GM18526 (cell line): ENCODE results near the gene LTK.

Source experiments
- POLR2A ChIP-seq: IDR thresholded peaks from 3 replicates; pipeline ENCODE4 v1.6.1; 2011; ENCODE audit not compliant: insufficient read length; ENCODE audit errors: extremely low read depth

LTK gene

DNA sequence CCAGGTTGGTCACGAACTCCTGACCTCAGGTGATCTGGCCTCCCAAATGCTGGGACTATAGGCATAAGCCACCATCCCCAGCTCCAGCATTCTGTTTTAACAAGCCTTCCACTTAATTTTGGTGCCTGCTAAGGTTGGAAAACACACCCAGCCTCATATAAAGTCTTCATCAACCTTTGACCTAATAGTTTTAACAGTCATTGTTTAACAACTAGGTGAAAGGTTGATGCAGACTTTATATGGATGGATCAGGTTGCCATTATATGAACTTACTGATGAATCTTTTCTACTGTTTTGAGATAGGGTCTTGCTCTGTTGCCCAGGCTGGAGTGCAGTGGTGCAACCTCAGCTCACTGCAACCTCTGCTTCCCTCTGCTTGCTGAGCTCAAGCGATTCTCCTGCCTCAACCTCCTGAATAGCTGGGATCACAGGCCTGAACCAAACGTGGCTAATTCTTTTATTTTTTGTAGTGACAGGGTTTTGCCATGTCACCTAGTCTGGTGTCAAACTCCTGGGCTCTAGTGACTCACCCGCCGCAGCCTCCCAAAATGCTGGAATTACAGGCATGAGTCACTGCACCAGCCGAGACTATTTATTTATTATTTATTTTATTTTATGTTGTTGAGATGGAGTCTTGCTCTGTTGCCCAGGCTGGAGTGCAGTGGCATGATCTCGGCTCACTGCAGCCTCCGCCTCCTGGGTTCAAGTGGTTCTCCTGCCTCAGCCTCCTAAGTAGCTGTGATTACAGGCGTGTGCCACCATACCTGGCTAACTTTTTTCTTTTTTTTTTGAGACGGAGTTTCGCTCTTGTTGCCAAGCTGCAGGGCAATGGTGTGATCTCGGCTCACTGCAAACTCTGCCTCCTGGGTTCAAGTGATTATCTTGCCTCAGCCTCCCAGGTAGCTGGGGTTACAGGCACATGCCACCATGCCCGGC is 33.5 kb upstream of the LTK start:
- no peak for TF ChIP-seq POLR2A

DNA sequence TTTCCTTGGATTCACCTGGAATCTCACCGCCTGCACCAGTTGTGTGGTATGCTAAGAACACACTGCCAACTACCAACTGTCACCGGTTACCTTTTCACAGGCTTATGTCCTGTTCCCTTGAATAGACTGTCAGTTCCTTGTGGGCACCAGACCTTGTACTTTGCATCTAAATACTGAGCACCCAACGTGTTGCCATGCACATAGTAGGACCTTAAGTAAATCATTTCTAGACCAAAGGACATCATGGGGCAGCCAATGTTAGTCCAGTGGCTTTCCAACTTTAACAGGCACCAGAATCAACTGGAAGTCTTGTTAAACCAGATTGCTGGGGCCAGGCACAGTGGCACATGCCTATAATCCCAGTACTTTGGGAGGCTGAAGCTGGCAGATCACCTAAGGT is 31.6 kb upstream of the LTK start:
- TF ChIP-seq POLR2A, result no peak

DNA sequence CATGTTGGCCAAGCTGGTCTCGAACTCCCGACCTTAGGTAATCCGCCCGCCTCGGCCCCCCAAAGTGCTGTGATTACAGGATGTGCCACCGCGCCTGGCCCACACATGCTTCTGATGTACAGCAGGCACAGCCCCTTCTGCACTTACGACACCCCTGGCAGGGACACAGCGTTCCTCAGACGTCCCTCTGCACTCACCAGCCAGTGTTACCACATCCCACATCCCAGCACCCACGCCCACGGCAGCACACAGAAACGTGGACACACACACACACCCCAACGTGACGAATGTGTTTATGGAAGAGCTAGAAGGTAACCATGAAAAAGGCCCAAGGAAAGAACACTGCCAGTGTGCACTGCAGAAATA is 31.0 kb upstream of the LTK start:
- TF ChIP-seq POLR2A, result no peak

DNA sequence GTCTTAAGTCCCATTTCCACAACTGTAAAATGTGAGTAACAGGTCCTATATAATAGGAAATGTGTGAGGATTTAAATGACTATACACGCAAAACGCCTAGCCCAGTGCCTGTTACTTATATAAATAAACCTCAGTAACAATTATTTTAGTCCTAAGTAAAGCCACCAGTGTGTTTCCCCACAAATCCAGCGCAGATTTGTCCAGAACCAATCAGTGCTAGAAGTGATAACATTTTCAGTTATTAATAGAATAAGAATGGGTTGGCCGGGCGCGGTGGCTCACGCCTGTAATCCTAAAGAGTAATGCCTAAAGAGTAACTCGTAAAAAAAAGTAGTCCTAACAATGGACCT is 29.9 kb upstream of the LTK start:
- TF ChIP-seq POLR2A, result no peak

GRCh38 chr15:41536866-41537265 is 23.2 kb upstream of the LTK start:
- no peak for TF ChIP-seq POLR2A

GRCh38 chr15:41535544-41535943 is 21.9 kb upstream of the LTK start:
- no peak for TF ChIP-seq POLR2A

GRCh38 chr15:41530363-41530956 is 16.8 kb upstream of the LTK start:
- TF ChIP-seq POLR2A, result no peak

- no peak for TF ChIP-seq POLR2A
Observed at GRCh38 chr15:41523097-41523496, 9.5 kb upstream of the LTK start.

DNA sequence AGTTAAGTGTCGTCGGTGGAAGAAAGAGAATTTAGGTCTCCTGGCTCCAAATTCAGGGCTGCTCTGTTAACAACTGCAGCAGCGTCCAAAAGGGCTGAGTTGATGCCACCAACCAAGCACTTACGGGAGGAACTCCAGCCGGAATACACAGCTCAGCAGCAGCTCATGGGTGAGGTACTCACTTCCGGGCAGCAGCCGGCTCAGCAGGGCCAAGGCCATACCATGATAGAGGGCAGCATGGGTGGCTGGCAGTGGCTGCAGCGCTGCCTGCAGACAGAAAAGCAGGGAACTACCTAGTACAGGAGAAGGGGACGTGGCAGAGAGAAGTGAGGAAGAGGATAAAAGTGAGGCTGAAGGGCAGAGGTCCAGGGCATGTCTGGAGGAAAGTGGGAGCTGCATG is 8.0 kb upstream of the LTK start:
- no peak for TF ChIP-seq POLR2A

DNA sequence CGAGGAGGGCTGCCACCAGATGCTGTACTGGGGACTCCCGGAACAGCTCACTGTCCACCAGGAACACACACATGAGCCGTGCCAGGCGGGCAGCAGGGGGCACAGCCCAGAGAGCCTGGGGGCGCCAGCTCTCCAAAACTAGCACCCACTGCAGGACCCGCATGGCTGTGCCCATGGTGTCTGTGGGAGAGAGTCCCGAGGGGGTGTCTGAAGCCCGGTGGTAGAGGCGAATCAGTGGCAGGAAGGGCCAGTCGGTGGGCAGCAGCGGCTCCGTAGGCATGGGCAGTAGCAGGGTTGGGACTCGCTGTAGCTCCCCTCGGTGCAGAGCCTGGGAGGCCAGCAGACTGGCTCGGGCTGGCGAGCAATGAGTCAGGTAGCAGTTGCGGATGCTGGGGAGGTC is 7.0 kb upstream of the LTK start:
- no peak for TF ChIP-seq POLR2A

DNA sequence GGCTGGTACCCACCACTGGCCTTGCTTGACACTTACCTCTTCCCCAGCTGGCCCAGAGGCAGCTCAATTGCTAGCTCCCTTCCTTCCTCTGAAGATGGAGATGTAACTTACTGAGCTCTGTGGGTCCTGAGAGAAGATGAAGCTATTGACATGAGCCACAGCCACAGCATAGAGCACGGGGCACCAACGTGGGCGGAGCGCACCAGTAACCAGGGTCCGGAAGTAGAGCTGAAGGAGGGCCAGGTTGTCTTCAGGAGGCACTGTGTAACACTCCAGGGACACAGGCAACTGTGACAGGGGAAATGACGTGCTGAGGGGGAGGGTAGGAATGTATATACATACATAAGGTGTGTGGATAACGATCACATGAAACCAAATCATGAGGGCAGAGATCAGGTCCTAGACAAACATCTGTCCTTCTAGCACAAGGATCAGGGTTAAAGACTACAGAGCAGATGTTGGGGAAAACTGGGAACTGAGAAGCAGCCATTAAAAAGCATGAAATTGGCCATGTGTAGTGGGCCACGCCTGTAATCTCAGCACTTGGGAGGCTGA is 4.3 kb upstream of the LTK start:
- TF ChIP-seq POLR2A, result no peak

- TF ChIP-seq POLR2A, result no peak
Observed at GRCh38 chr15:41512940-41513505, 604 bp downstream of the LTK start.

- TF ChIP-seq POLR2A, result no peak
Observed at GRCh38 chr15:41512512-41512939, 1.1 kb downstream of the LTK start.

DNA sequence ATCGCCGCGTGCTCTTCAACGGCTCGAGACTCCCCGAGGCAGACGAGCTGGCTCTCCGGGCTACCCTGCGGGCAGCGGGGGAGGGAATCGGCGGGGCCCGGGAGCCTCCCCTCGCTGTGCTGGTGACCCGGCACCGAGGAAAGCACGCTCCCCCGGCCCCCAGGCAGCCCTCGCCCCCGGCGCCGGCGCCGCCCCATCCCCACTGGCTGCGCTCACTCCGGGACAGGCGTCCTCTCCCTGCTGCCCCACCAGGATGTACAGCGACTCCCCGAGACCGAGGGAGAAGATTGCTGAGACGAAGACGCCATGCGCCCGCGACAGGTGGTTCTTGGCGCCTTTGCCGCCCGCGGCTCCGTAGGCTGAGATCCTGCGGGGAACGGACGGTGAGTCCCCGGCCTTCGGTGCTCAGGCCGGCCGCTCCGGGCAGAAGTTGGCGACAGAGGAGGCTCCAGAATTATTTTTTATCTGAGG is 1.7 kb downstream of the LTK start:
- TF ChIP-seq POLR2A, result no peak

DNA sequence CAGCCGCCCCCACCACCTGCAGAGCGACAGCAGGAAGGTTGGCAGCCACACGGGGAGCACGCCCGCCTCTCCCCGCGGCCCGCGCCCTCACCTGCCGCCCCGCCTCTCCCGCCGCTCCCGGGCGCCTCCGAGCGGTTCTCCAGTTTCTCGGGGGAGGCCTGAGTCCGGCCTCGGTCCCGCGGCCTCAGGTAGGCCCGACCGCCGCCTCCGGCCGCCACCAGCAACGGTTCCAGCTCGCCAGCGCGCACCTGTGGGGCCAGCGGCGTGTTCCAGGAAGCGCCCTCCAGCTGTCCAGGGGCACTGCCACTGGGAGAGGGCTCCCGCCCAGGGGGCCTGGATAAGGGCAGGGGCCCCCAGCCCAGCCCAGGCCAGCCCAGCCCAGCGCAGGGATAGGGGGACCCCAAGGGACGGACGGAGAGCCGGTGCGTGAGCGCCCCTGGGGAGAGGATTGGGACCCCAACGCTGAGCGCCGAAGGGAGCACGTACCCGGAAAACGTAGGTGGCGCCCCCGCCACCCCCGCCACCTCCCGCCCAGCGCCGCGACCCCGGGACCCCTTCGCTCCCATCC is 2.2 kb downstream of the LTK start:
- TF ChIP-seq POLR2A, result no peak

GRCh38 chr15:41510728-41511127 is 2.9 kb downstream of the LTK start:
- TF ChIP-seq POLR2A, result no peak
